Neural crest cell (in vitro differentiated cells): ENCODE measurements around the gene HELZ2. TPM values are rescaled to one million over a fixed set of nuclear protein-coding genes. Genes with fewer than 3 reads are reported as not detected.
"Not testable (repeated sequence)": the region's sequence is repeated elsewhere in the genome, so short reads cannot be mapped to it uniquely, and the experiment has no call there.

Experiments used
- DNase-seq: peaks from one replicate; pipeline ENCODE4 v3.0.0; 2021; ENCODE audit warnings: low read depth, mixed read lengths, low spot score
- H3K27ac Mint-ChIP-seq: one replicate; pipeline ENCODE4 v1.8.0; 2021; ENCODE audit warnings: mild to moderate bottlenecking, mixed read lengths; ENCODE audit not compliant: unreplicated experiment
- H3K27me3 Mint-ChIP-seq: 2 replicates; pipeline ENCODE4 v1.8.0; 2021; ENCODE audit warnings: low read depth, mild to moderate bottlenecking, mixed read lengths
- H3K36me3 Mint-ChIP-seq: 2 replicates; pipeline ENCODE4 v1.8.0; 2021; ENCODE audit warnings: low read depth, mild to moderate bottlenecking, mixed read lengths
- H3K4me1 Mint-ChIP-seq: 2 replicates; pipeline ENCODE4 v1.8.0; 2021; ENCODE audit warnings: mixed read lengths
- H3K4me3 Mint-ChIP-seq: one replicate; pipeline ENCODE4 v1.8.0; 2021; ENCODE audit warnings: mild to moderate bottlenecking, mixed read lengths
- H3K9me3 Mint-ChIP-seq: 2 replicates; pipeline ENCODE4 v1.8.0; 2021; ENCODE audit warnings: mixed read lengths
- CTCF ChIP-seq: fragments of 200-600 bp; sonication (generic); conservative IDR thresholded peaks from 2 replicates; pipeline ENCODE4 v1.5.0; 2021; ENCODE audit warnings: antibody characterized with exemption, mild to moderate bottlenecking
- total RNA-seq: library from RNA; stranded (reverse); gene quantifications from 2 replicates; pipeline ENCODE4 v1.2.1, GENCODE V29; 2021

The HELZ2 gene
- total RNA-seq, 1 donor from 2014 or later, result 22.3 TPM

GRCh38 chr20:63561624-63562396 lies 12.2 kb downstream of the HELZ2 start:
- H3K27me3 Mint-ChIP-seq, result no peaks in the 10 kb centered on the region
- peaks cover 3% of the 10 kb centered on the region for H3K36me3 Mint-ChIP-seq
- no peak for TF ChIP-seq CTCF
- no peak overlapping the region for H3K4me3 Mint-ChIP-seq
- no peaks in the 10 kb centered on the region for H3K9me3 Mint-ChIP-seq
- no peak overlapping the region for H3K27ac Mint-ChIP-seq
- no peak for DNase-seq
- H3K4me1 Mint-ChIP-seq, result peaks cover 5% of the 10 kb centered on the region

GRCh38 chr20:63560856-63561609 lies 13.0 kb downstream of the HELZ2 start:
- no peak for DNase-seq
- H3K27ac Mint-ChIP-seq, result no peak overlapping the region
- peaks cover 5% of the 10 kb centered on the region for H3K4me1 Mint-ChIP-seq
- H3K4me3 Mint-ChIP-seq, result no peak overlapping the region
- peaks cover 3% of the 10 kb centered on the region for H3K36me3 Mint-ChIP-seq
- H3K9me3 Mint-ChIP-seq, result no peaks in the 10 kb centered on the region
- H3K27me3 Mint-ChIP-seq, result no peaks in the 10 kb centered on the region
- TF ChIP-seq CTCF, result no peak

GRCh38 chr20:63560333-63560805 lies 13.7 kb downstream of the HELZ2 start:
- DNase-seq, result no peak
- Mint-ChIP-seq H3K27me3 (no peaks in the 10 kb centered on the region), H3K36me3 (peaks cover 3% of the 10 kb centered on the region), H3K4me3 (peak overlapping the region; percentile 57), H3K27ac (no peak overlapping the region), H3K9me3 (no peaks in the 10 kb centered on the region), H3K4me1 (peaks cover 5% of the 10 kb centered on the region)
- no peak for TF ChIP-seq CTCF

- not testable (repeated sequence) for H3K4me3 Mint-ChIP-seq, H3K27me3 Mint-ChIP-seq
These were observed 14.3 kb downstream of the HELZ2 start for GRCh38 chr20:63559485-63560332.

GRCh38 chr20:63558804-63559484 lies 15.1 kb downstream of the HELZ2 start:
- no peaks in the 10 kb centered on the region for H3K9me3 Mint-ChIP-seq
- no peaks in the 10 kb centered on the region for H3K27me3 Mint-ChIP-seq
- no peak for DNase-seq
- no peak overlapping the region for H3K4me3 Mint-ChIP-seq
- peaks cover 3% of the 10 kb centered on the region for H3K36me3 Mint-ChIP-seq
- no peak for TF ChIP-seq CTCF
- H3K4me1 Mint-ChIP-seq, result peaks cover 5% of the 10 kb centered on the region
- H3K27ac Mint-ChIP-seq, result no peak overlapping the region

More at GRCh38 chr20:63559485-63560332, 14.3 kb downstream of the HELZ2 start:
- not testable (repeated sequence) for H3K27ac Mint-ChIP-seq, DNase-seq, H3K4me1 Mint-ChIP-seq, H3K9me3 Mint-ChIP-seq, H3K36me3 Mint-ChIP-seq
